ENCODE measurements around the gene CHTF18. TPM values are rescaled to one million over a fixed set of nuclear protein-coding genes. Genes with fewer than 3 reads are reported as not detected.

CHTF18 gene
- total and polyA plus RNA-seq, 2 of the 4 experiments (the other 2 are of a cell fraction), result 3.2 to 21.4 TPM

GRCh38 chr16:817001-817906 lies 28.8 kb downstream of the CHTF18 start:
- ATAC-seq (ENCODE audit: low read depth) (no peak), DNase-seq (no peak)
- Histone ChIP-seq H2AK9ac (replicated peaks; ENCODE audit: low read depth, low read length, poor library complexity) (no peak overlapping the region), H3K27me3 (ENCODE audit: control insufficient read depth, insufficient read depth, low read length) (peaks cover 24% of the 10 kb centered on the region), H3K18ac (ENCODE audit: low read depth, low read length) (no peak overlapping the region), H3K4me3 (ENCODE audit: insufficient read depth, low read depth, low read length) (no peak overlapping the region), H3K9me1 (ENCODE audit: insufficient read depth, low read length) (no peaks in the 10 kb centered on the region), H3K4ac (ENCODE audit: low read depth, low read length) (no peak overlapping the region), H2BK20ac (ENCODE audit: low read depth, low read length) (no peak overlapping the region), H3K14ac (replicated peaks; ENCODE audit: low read depth, low read length) (no peak overlapping the region), H3K27ac (ENCODE audit: insufficient read depth, low read length) (no peak overlapping the region), H2BK15ac (ENCODE audit: low read depth, low read length) (no peak overlapping the region), H3K9ac (ENCODE audit: low read depth, low read length) (no peak overlapping the region), H3K36me3 (ENCODE audit: control insufficient read depth, insufficient read depth, low read length) (no peaks in the 10 kb centered on the region), H2AK5ac (ENCODE audit: low read depth, low read length) (no peak overlapping the region), H3K4me1 (ENCODE audit: control insufficient read depth, insufficient read depth, low read length) (peaks cover 2% of the 10 kb centered on the region; the same call in 1 of the 2 replicates), H3K9me3 (ENCODE audit: control insufficient read depth, insufficient read depth, low read length) (no peaks in the 10 kb centered on the region; the same call in none of the 2 replicates), H3K4me2 (ENCODE audit: low read depth, low read length) (no peak overlapping the region), H2AFZ (replicated peaks; ENCODE audit: low read length, poor library complexity) (no peak overlapping the region), H3K56ac (ENCODE audit: extremely low read depth, insufficient read depth, low read length) (no peak overlapping the region), H3K23ac (ENCODE audit: low read depth, low read length) (no peak overlapping the region), H2BK5ac (ENCODE audit: low read depth, low read length, poor library complexity, severe bottlenecking) (no peak overlapping the region), H4K91ac (ENCODE audit: insufficient read depth, low read depth, low read length) (no peak overlapping the region), H4K20me1 (ENCODE audit: insufficient read depth, low read length) (no peaks in the 10 kb centered on the region), H4K8ac (ENCODE audit: low read depth in 2 of 2, low read length in 2 of 2) (no peak overlapping the region), H4K5ac (ENCODE audit: low read depth, low read length) (no peak overlapping the region), H2BK120ac (ENCODE audit: low read depth, low read length) (no peak overlapping the region), H3K79me1 (ENCODE audit: low read depth in 1 of 2, low read length in 2 of 2) (no peaks in the 10 kb centered on the region)
- dilution Hi-C loops (cut with HindIII; ENCODE audit: low sequenced_read_pairs, unreplicated experiment) (no loop called here), in situ Hi-C loops (cut with MboI; ENCODE audit: low sequenced_read_pairs) (loop anchor here (25.0 kb wide), 1 partner anchor 395 kb away; no protein-coding TSS in a partner anchor), intact Hi-C loops (cut with micrococcal nuclease) (no loop called here)
- whole genome bisulfite sequencing, 2 experiments (ENCODE audit: extremely low coverage in 2 of 2, insufficient read length in 1 of 2), result 56% methylated on average over 25 of the region's 71 CpGs; no CpG with 5 or more reads in 1 of the 2 experiments
- TF ChIP-seq RFX5 (IDR thresholded peaks at IDR 0.05; ENCODE audit: low read depth, low read length) (no peak), SMC3 (IDR thresholded peaks at IDR 0.05; ENCODE audit: low read depth, low read length) (no peak), POLR2A (IDR thresholded peaks at IDR 0.05; ENCODE audit: low read depth, low read length) (no peak), MAFK (IDR thresholded peaks at IDR 0.05; ENCODE audit: low read depth, low read length) (no peak), NFE2L2 (IDR thresholded peaks at IDR 0.05; ENCODE audit: low read depth, low read length) (no peak), RAD21 (IDR thresholded peaks at IDR 0.05; ENCODE audit: low read length) (no peak), MXI1 (IDR thresholded peaks at IDR 0.05; ENCODE audit: borderline replicate concordance, low read depth, low read length) (no peak)
- TF ChIP-seq, protein P1, sequence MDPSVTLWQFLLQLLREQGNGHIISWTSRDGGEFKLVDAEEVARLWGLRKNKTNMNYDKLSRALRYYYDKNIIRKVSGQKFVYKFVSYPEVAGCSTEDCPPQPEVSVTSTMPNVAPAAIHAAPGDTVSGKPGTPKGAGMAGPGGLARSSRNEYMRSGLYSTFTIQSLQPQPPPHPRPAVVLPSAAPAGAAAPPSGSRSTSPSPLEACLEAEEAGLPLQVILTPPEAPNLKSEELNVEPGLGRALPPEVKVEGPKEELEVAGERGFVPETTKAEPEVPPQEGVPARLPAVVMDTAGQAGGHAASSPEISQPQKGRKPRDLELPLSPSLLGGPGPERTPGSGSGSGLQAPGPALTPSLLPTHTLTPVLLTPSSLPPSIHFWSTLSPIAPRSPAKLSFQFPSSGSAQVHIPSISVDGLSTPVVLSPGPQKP (IDR thresholded peaks at IDR 0.05; ENCODE audit: borderline replicate concordance, low read depth, low read length), result no peak
- ChIA-PET POLR2A (ENCODE audit: unreplicated experiment) (no interaction called here), CTCF (no interaction called here)
- no TSS peak for BruUV-seq (replicated peaks)
